Measurements from ENCODE around the gene WDR47.

WDR47 gene

GRCh38 chr1:109041621-109042468, at the start of gene WDR47:
Gene WDR47, minus strand, starts transcription at chr1:109042102. Its CDS starts 18,590 bp downstream, at chr1:109023512.
- Histone ChIP-seq H3K36me3 (ENCODE audit: control insufficient read depth, insufficient read depth, low read length) (no peaks in the 10 kb centered on the region), H3K4me1 (ENCODE audit: control insufficient read depth, insufficient read depth, low read length) (no peaks in the 10 kb centered on the region), H3K4me3 (ENCODE audit: low read length) (peak within 1 kb of the TSS; percentile 77), H3K9ac (ENCODE audit: low read length) (peak within 1 kb of the TSS; percentile 86), H3K9me3 (ENCODE audit: control insufficient read depth, low read length) (no peaks in the 10 kb centered on the region), H3K27me3 (ENCODE audit: control insufficient read depth, insufficient read depth, low read length) (no peaks in the 10 kb centered on the region)

DNA sequence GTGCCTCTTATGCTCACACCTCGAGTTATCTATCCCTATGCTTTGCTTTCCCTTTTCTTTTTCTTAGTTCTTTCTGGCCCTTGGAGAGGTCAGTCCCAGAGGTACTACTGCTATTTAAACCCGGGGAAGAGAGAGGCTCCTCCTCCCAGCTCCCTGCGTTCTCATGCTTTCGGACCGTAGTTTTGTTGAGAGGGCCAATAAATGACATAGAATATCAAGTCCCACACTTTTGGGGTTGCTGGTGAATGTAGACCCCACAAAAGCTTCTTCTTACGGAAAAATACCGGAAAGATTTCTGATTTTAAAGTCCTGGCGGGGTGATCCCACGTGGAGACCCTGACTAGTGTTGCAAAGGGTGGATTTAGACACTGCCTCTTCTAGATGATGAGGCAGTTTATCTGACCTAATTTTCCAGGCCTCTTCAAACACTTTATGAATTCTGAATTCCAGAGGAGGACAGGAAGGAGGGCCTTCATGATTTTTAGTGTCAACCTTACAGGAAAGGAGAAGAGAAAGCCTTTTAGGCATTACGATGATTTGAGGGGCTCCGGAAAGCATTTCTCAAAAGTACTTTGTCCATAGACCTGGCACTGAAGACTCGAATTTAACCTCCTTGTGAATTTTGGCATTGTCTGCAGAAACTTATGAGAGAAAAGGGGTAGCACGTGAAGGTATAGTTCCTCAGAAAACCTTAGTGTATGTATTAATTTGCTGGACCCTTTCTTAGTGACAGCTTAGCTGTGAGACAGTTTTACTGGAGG, 49.4 kb upstream of the WDR47 start:
- H3K4me3 ChIP-seq (ENCODE audit: low read length): peak overlapping the region; percentile 87
- no peaks in the 10 kb centered on the region for H3K9me3 ChIP-seq (ENCODE audit: control insufficient read depth, low read length)
- H3K4me1 ChIP-seq (ENCODE audit: control insufficient read depth, insufficient read depth, low read length): peaks cover 21% of the 10 kb centered on the region
- peaks cover 6% of the 10 kb centered on the region for H3K36me3 ChIP-seq (ENCODE audit: control insufficient read depth, insufficient read depth, low read length)
- peak overlapping the region; percentile 86 for H3K9ac ChIP-seq (ENCODE audit: low read length)
- no peaks in the 10 kb centered on the region for H3K27me3 ChIP-seq (ENCODE audit: control insufficient read depth, insufficient read depth, low read length)

GRCh38 chr1:109090196-109091077, 48.5 kb upstream of the WDR47 start, which contains the start of gene TMEM167B:
Gene TMEM167B, plus strand, starts transcription at chr1:109090764. Its CDS starts 109 bp downstream, at chr1:109090873.
- Histone ChIP-seq H3K4me3 (ENCODE audit: low read length) (peak within 1 kb of the TSS; percentile 87), H3K27me3 (ENCODE audit: control insufficient read depth, insufficient read depth, low read length) (no peaks in the 10 kb centered on the region), H3K4me1 (ENCODE audit: control insufficient read depth, insufficient read depth, low read length) (peaks cover 18% of the 10 kb centered on the region), H3K36me3 (ENCODE audit: control insufficient read depth, insufficient read depth, low read length) (peaks cover 6% of the 10 kb centered on the region), H3K9me3 (ENCODE audit: control insufficient read depth, low read length) (no peaks in the 10 kb centered on the region), H3K9ac (ENCODE audit: low read length) (peak within 1 kb of the TSS; percentile 86)

DNA sequence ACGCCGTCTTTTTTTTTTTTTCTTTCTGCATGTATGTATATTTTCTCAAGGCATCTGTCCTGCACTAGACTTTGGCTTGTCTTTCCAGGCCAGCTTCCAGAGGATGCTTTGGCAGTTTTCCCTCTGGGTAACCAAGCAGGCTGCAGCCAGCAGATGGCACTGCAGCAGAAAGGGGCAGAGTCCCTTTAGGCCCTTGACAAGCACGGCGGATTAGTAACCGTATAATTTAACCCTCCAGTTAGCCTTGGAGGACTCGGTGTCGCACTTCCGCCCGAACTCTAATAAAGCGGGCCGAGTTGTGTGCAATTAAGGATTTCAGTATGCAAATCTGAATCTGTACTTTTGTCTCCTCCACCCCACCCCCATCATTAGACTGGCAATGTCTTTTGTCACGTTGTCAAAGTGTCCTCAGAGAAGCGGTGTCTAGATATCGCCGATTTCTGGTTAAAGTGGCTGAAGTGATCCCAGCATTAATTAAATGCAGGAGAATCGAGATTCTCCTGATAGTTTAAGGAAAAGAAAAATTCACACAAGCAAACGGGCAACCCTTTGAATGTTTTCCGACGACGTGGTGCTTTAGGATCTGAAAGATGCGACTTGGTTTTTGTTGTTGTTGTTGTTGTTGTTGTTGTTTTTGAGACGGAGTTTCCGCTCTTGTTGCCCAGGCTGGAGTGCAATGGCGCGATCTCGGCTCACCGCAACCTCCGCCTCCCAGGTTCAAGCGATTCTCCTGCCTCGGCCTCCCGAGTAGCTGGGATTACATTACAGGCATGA, 47.5 kb upstream of the WDR47 start:
- H3K9ac ChIP-seq (ENCODE audit: low read length): no peak overlapping the region
- H3K36me3 ChIP-seq (ENCODE audit: control insufficient read depth, insufficient read depth, low read length): peaks cover 4% of the 10 kb centered on the region
- peak overlapping the region; percentile 87 for H3K4me3 ChIP-seq (ENCODE audit: low read length)
- no peaks in the 10 kb centered on the region for H3K27me3 ChIP-seq (ENCODE audit: control insufficient read depth, insufficient read depth, low read length)
- H3K9me3 ChIP-seq (ENCODE audit: control insufficient read depth, low read length): no peaks in the 10 kb centered on the region
- peaks cover 18% of the 10 kb centered on the region for H3K4me1 ChIP-seq (ENCODE audit: control insufficient read depth, insufficient read depth, low read length)

DNA sequence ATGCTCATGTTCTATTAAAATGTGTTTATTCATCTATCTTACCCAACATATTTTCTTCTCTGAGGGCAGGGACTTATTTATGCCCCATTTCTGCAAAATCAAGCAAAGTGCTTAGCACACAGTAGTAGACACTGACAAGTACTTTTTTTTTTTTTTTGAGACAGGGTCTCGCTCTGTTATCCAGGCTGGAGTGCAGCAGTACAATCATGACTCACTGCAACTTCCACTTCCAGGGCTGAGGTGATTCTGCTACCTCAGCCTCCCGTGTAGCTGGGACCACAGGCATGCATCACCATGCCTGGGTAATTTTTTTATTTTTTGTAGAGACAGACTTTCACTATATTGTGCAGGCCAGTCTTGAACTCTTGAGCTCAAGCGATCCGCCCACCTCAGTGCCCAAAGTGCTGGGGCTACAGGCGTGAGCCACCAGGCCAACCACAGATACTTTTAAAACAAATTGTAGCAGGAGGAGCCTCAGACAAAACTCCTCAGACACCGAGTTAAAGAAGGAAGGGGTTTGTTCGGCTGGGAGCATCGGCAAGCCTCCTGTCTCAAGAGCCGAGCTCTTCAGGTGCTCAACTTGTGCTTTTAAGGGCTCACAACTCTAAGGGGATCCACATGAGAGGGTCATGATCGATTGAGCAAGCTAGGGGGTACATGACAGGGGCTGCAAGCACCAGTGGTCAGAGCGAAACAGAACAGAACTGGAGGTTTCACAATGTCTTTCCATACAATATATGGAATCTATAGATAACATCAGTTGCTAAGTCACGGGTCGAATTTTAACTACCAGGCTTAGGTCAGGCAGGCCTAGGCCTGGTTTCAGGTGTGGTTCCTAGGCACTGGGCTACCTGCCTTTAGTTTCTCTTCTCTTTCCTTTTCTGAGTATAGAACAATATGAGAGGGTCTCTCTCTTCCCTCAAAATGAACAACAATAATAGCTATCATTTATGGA, 42.9 kb upstream of the WDR47 start:
- no peak overlapping the region for H3K9ac ChIP-seq (ENCODE audit: low read length)
- H3K4me1 ChIP-seq (ENCODE audit: control insufficient read depth, insufficient read depth, low read length): no peaks in the 10 kb centered on the region

GRCh38 chr1:109083923-109084322, 42.0 kb upstream of the WDR47 start:
- H3K9ac ChIP-seq (ENCODE audit: low read length): no peak overlapping the region
- no peaks in the 10 kb centered on the region for H3K4me1 ChIP-seq (ENCODE audit: control insufficient read depth, insufficient read depth, low read length)
- H3K9me3 ChIP-seq (ENCODE audit: control insufficient read depth, low read length): no peaks in the 10 kb centered on the region
- H3K4me3 ChIP-seq (ENCODE audit: low read length): no peak overlapping the region
- H3K27me3 ChIP-seq (ENCODE audit: control insufficient read depth, insufficient read depth, low read length): no peaks in the 10 kb centered on the region
- no peaks in the 10 kb centered on the region for H3K36me3 ChIP-seq (ENCODE audit: control insufficient read depth, insufficient read depth, low read length)

More for the DNA sequence above, 42.9 kb upstream of the WDR47 start:
- H3K36me3 ChIP-seq (ENCODE audit: control insufficient read depth, insufficient read depth, low read length): no peaks in the 10 kb centered on the region
- no peaks in the 10 kb centered on the region for H3K27me3 ChIP-seq (ENCODE audit: control insufficient read depth, insufficient read depth, low read length)
- no peaks in the 10 kb centered on the region for H3K9me3 ChIP-seq (ENCODE audit: control insufficient read depth, low read length)
- no peak overlapping the region for H3K4me3 ChIP-seq (ENCODE audit: low read length)

DNA sequence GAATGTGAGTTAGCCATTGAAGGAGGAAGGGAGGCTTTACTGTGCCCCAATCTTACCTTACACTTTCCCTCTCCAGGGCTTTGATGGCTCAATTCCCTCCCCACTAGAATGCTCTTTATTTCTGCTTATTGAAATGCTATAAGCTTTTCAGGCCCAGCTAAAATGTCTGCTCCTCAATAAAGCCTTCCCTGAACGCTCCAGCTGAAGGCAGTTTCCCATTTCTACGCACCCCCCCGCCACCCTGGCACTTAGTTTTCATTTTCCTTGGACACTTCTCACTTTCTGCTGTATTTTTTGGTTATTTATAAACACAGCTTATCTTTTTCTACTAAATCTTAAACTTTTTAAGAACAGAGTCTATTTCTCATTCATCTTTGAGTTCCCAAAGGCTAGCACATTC, 41.6 kb upstream of the WDR47 start:
- H3K9me3 ChIP-seq (ENCODE audit: control insufficient read depth, low read length): no peaks in the 10 kb centered on the region
- H3K4me1 ChIP-seq (ENCODE audit: control insufficient read depth, insufficient read depth, low read length): no peaks in the 10 kb centered on the region
- no peaks in the 10 kb centered on the region for H3K27me3 ChIP-seq (ENCODE audit: control insufficient read depth, insufficient read depth, low read length)

DNA sequence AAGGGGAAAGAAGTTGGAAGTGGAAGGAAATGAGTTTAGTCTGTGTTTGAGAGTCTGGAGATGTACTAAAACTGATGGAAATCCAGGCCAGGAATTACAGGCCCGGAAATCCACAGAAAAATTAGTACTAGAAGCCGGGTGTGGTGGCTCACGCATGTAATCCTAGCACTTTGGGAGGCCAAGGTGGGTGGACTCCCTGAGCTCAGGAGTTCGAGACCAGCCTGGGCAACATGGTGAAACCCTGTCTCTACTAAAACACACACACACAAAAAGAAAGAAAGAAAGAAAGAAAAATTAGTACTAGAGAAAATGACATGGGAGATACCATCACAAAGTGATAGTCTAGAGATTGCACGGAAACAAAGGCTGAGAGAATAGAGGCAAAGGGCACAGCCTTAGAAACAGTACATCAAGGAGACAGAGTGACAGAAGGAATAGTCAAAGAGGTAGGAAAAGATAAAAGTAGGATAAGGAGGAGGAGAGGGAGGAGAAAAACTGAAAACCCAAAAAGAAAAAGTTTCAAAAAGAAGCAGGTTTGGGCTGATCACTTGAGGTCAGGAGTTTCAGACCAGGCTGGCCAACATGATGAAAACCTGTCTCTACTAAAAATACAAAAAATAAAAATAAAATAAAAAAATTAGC, 38.7 kb upstream of the WDR47 start:
- Histone ChIP-seq H3K4me1 (ENCODE audit: control insufficient read depth, insufficient read depth, low read length) (no peaks in the 10 kb centered on the region), H3K27me3 (ENCODE audit: control insufficient read depth, insufficient read depth, low read length) (no peaks in the 10 kb centered on the region), H3K36me3 (ENCODE audit: control insufficient read depth, insufficient read depth, low read length) (no peaks in the 10 kb centered on the region), H3K9me3 (ENCODE audit: control insufficient read depth, low read length) (no peaks in the 10 kb centered on the region), H3K4me3 (ENCODE audit: low read length) (no peak overlapping the region), H3K9ac (ENCODE audit: low read length) (no peak overlapping the region)

More for the DNA sequence above, 41.6 kb upstream of the WDR47 start:
- Histone ChIP-seq H3K4me3 (ENCODE audit: low read length) (no peak overlapping the region), H3K9ac (ENCODE audit: low read length) (no peak overlapping the region), H3K36me3 (ENCODE audit: control insufficient read depth, insufficient read depth, low read length) (no peaks in the 10 kb centered on the region)

GRCh38 chr1:109079240-109079622, 37.3 kb upstream of the WDR47 start:
- no peaks in the 10 kb centered on the region for H3K36me3 ChIP-seq (ENCODE audit: control insufficient read depth, insufficient read depth, low read length)
- H3K4me3 ChIP-seq (ENCODE audit: low read length): no peak overlapping the region

DNA sequence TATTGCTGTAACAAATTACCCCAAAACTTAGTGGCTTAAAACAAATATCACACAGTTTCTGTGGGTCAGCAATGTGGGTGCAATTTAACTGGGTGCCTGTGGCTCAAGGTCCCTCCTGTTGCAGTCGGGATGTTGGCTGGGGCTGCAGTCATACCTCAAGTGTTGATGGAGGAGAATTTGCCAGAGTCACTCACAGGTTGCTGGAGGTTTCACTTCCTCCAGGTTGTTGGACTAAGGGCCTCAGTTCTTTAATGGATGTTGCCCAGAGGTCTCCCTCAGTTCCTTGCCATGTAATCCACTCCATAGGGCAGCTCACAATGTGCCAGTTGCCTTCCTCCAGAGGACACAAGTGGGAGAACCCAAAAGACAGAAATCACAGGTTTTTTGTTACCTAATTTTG, 36.4 kb upstream of the WDR47 start:
- Histone ChIP-seq H3K36me3 (ENCODE audit: control insufficient read depth, insufficient read depth, low read length) (no peaks in the 10 kb centered on the region), H3K4me1 (ENCODE audit: control insufficient read depth, insufficient read depth, low read length) (no peaks in the 10 kb centered on the region), H3K9me3 (ENCODE audit: control insufficient read depth, low read length) (no peaks in the 10 kb centered on the region), H3K9ac (ENCODE audit: low read length) (no peak overlapping the region), H3K27me3 (ENCODE audit: control insufficient read depth, insufficient read depth, low read length) (no peaks in the 10 kb centered on the region), H3K4me3 (ENCODE audit: low read length) (no peak overlapping the region)

More at GRCh38 chr1:109079240-109079622, 37.3 kb upstream of the WDR47 start:
- Histone ChIP-seq H3K9ac (ENCODE audit: low read length) (no peak overlapping the region), H3K4me1 (ENCODE audit: control insufficient read depth, insufficient read depth, low read length) (no peaks in the 10 kb centered on the region), H3K9me3 (ENCODE audit: control insufficient read depth, low read length) (no peaks in the 10 kb centered on the region), H3K27me3 (ENCODE audit: control insufficient read depth, insufficient read depth, low read length) (no peaks in the 10 kb centered on the region)
